NCI-H1105 treated with DMSO at 0.1 percent for 48 hours (cell line): ENCODE data around the gene PCBP1.
"Not testable (repeated sequence)": the region's sequence is repeated elsewhere in the genome, so short reads cannot be mapped to it uniquely, and the experiment has no call there.

Experiments
- DNase-seq: peaks from one replicate; lab custom pipeline; 2025; lab: John Stamatoyannopoulos, UW

The PCBP1 gene

GRCh38 chr2:70098032-70098431 is 10.8 kb downstream of the PCBP1 start:
- DNase-seq = no peak

- no peak for DNase-seq
Observed at GRCh38 chr2:70099270-70099669, 12.0 kb downstream of the PCBP1 start.

- no peak for DNase-seq
Observed at GRCh38 chr2:70101174-70101573, 13.9 kb downstream of the PCBP1 start.

- DNase-seq = not testable (repeated sequence)
Observed at GRCh38 chr2:70101686-70102085, 14.4 kb downstream of the PCBP1 start.

- DNase-seq = not testable (repeated sequence)
Observed at GRCh38 chr2:70102323-70102905, 15.1 kb downstream of the PCBP1 start.

- no peak for DNase-seq
Observed at GRCh38 chr2:70103531-70104061, 16.3 kb downstream of the PCBP1 start.

GRCh38 chr2:70104231-70105111 is 17.2 kb downstream of the PCBP1 start:
- DNase-seq = no peak

GRCh38 chr2:70106138-70106537 is 18.9 kb downstream of the PCBP1 start:
- DNase-seq = not testable (repeated sequence)

GRCh38 chr2:70110397-70110796 is 23.1 kb downstream of the PCBP1 start:
- DNase-seq = not testable (repeated sequence)

GRCh38 chr2:70111752-70112591 is 24.7 kb downstream of the PCBP1 start:
- DNase-seq = peak; percentile 8

GRCh38 chr2:70113359-70114070 is 26.2 kb downstream of the PCBP1 start:
- DNase-seq = no peak

- DNase-seq = no peak
Observed at GRCh38 chr2:70115646-70116442, 28.6 kb downstream of the PCBP1 start.

- no peak for DNase-seq
Observed at GRCh38 chr2:70116936-70117552, 29.8 kb downstream of the PCBP1 start.

- no peak for DNase-seq
Observed at GRCh38 chr2:70118798-70119454, 31.6 kb downstream of the PCBP1 start.

- DNase-seq = no peak
Observed at GRCh38 chr2:70121627-70122372, 34.5 kb downstream of the PCBP1 start.

- no peak for DNase-seq
Observed at GRCh38 chr2:70122470-70122869, 35.2 kb downstream of the PCBP1 start.

GRCh38 chr2:70123051-70123828 is 36.0 kb downstream of the PCBP1 start:
- no peak for DNase-seq

- DNase-seq = no peak
Observed at GRCh38 chr2:70123829-70124116, 36.5 kb downstream of the PCBP1 start.
